Measurements from ENCODE around the gene ILF2.

DNA sequence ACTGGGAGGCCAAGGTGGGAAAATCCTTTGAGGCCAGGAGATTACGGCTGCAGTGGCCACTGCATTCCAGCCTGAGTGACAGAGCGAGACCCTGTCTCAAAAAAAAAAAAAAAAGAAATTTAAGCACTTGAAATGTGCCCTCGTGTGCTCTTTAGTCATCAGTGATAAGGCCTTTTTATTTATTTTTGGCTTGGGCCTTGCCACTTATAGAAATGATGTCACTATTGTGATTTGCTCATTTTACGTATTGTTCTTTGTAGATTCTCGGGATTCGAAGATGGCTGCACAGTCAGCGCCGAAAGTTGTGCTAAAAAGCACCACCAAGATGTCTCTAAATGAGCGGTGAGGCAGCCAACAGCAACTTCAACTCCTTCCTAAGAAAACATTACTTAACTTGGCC is 34.5 kb downstream of the ILF2 start:
- TF ChIP-seq POLR2A (IDR thresholded peaks at IDR 0.05; ENCODE audit: low read depth, low read length): no peak
- no peak for TF ChIP-seq POLR2AphosphoS5 (IDR thresholded peaks at IDR 0.05; ENCODE audit: low read depth, low read length)

Measured in GM12892 (cell line).